HepG2 (cell line): ENCODE data around the gene JPH4. TPM values are rescaled to one million over a fixed set of nuclear protein-coding genes. Genes with fewer than 3 reads are reported as not detected.
"Not testable (repeated sequence)": the region's sequence is repeated elsewhere in the genome, so short reads cannot be mapped to it uniquely, and the experiment has no call there.

Experiments
- ATAC-seq: fragments of 200-7000 bp; cut with Tn5 transposase; 3 replicates; pipeline ENCODE4 v1.9.1; 2020; ENCODE audit warnings: mild to moderate bottlenecking, moderate library complexity
- BruUV-seq: library from RNA; stranded (reverse); fragments of 400-500 nt; replicated peaks from 2 replicates; lab custom pipeline; 2021; lab: Mats Ljungman, UMichigan
- CTCF ChIA-PET: fragments of 300-600 bp; formaldehyde crosslinking; extraction: SDS; loops from one replicate; lab custom pipeline; 2021; ENCODE audit warnings: low total read pairs, inconsistent platforms, low intra/inter-chr PET ratio; lab: Yijun Ruan, JAX
- POLR2A ChIA-PET: fragments of 350-600 bp; sonication (Branson Sonifier 250); formaldehyde crosslinking; loops from one replicate; lab custom pipeline; 2020; ENCODE audit warnings: antibody characterized with exemption, inconsistent platforms; lab: Yijun Ruan, JAX
- DNase-seq: peaks from one replicate; pipeline ENCODE4 v3.0.0-alpha.2; 2015; ENCODE audit warnings: low spot score
- FAIRE-seq: peaks from 3 replicates; lab custom pipeline; 2011; peaks lifted over from hg19 to GRCh38; lab: Jason Lieb, UNC
- H2AFZ ChIP-seq: one replicate; pipeline ENCODE4 v1.6.1; 2011; ENCODE audit warnings: low read length, inconsistent platforms
- H3K27ac ChIP-seq: fragments of 300-600 bp; 3 replicates; pipeline ENCODE4 v1.8.0; 2011; ENCODE audit warnings: mixed run types, mild to moderate bottlenecking, mixed read lengths, low read length, inconsistent platforms; ENCODE audit not compliant: insufficient read depth; ENCODE audit errors: extremely low read length
- H3K27me3 ChIP-seq, 2 experiments: fragments of 200-600 bp in 1 of 2; 2 replicates in 1 of 2; 3 replicates in 1 of 2; pipeline versions ENCODE4 v1.6.0 to v1.8.0; 2011; ENCODE audit warnings: low read length in 2 of 2, mild to moderate bottlenecking in 2 of 2, moderate library complexity in 2 of 2, inconsistent platforms in 1 of 2; ENCODE audit not compliant: insufficient read depth in 2 of 2, control insufficient read depth in 1 of 2
- H3K36me3 ChIP-seq, 2 experiments: fragments of 200-600 bp in 1 of 2; replicated peaks in 1 of 2; 2 replicates in 1 of 2; 3 replicates in 1 of 2; pipeline versions ENCODE4 v1.5.1 to v1.8.0; 2011; ENCODE audit warnings: low read length in 2 of 2, inconsistent platforms in 1 of 2; ENCODE audit not compliant: insufficient read depth in 2 of 2, control insufficient read depth in 1 of 2
- H3K4me1 ChIP-seq: 2 replicates; pipeline ENCODE4 v1.5.1; 2012; ENCODE audit warnings: low read length, inconsistent platforms; ENCODE audit not compliant: insufficient read depth
- H3K4me2 ChIP-seq: 2 replicates; pipeline ENCODE4 v1.6.0; 2011; ENCODE audit warnings: low read depth, low read length, inconsistent platforms
- H3K4me3 ChIP-seq, 3 experiments: fragments of 200-600 bp in 1 of 3; sonication (generic), shearing (Covaris generic) in 1 of 3; replicated peaks in 1 of 3; 2 replicates each; pipeline ENCODE4 v1.5.1; 2011 to 2016; ENCODE audit warnings: low read length in 3 of 3, inconsistent platforms in 2 of 3, low read depth in 2 of 3, mild to moderate bottlenecking in 2 of 3, control low read depth in 1 of 3, mixed read lengths in 1 of 3; ENCODE audit not compliant: insufficient read depth in 1 of 3
- H3K79me2 ChIP-seq: one replicate; pipeline ENCODE4 v1.6.1; 2011; ENCODE audit warnings: low read length, inconsistent platforms; ENCODE audit not compliant: insufficient read depth
- H3K9ac ChIP-seq: 2 replicates; pipeline ENCODE4 v1.6.0; 2011; ENCODE audit warnings: mild to moderate bottlenecking, low read depth, low read length, inconsistent platforms; ENCODE audit not compliant: insufficient read depth
- H3K9me3 ChIP-seq: 2 replicates; pipeline ENCODE4 v1.5.1; 2012; ENCODE audit warnings: mild to moderate bottlenecking, low read length
- H4K20me1 ChIP-seq: 2 replicates; pipeline ENCODE4 v1.6.0; 2011; ENCODE audit warnings: inconsistent platforms, mild to moderate bottlenecking, low read length, moderate library complexity; ENCODE audit not compliant: insufficient read depth
- FOXK2 ChIP-seq: fragments of 450-650 bp; IDR thresholded peaks from 2 replicates; pipeline ENCODE4 v1.6.1; 2016
- GABPB1 ChIP-seq: IDR thresholded peaks from 2 replicates; pipeline ENCODE4 v1.6.1; 2016; ENCODE audit warnings: mild to moderate bottlenecking, missing genetic modification reagents, moderate library complexity, missing compliant biosample characterization
- KLF13 ChIP-seq: sonication (generic); formaldehyde crosslinking; IDR thresholded peaks from 2 replicates; pipeline ENCODE4 v1.4.0; 2020; ENCODE audit warnings: mild to moderate bottlenecking, missing genetic modification reagents
- SKIL ChIP-seq: sonication (generic); formaldehyde crosslinking; IDR thresholded peaks from 2 replicates; pipeline ENCODE4 v1.8.0; 2022; ENCODE audit warnings: missing genetic modification reagents, mild to moderate bottlenecking, moderate library complexity, borderline replicate concordance
- SRY ChIP-seq: sonication (generic); formaldehyde crosslinking; IDR thresholded peaks from 2 replicates; pipeline ENCODE4 v1.8.0; 2022; ENCODE audit warnings: mild to moderate bottlenecking, missing genetic modification reagents
- STAG1 ChIP-seq: sonication (generic); formaldehyde crosslinking; IDR thresholded peaks from 2 replicates; pipeline ENCODE4 v1.4.0; 2020; ENCODE audit warnings: missing genetic modification reagents
- ZKSCAN5 ChIP-seq: sonication (generic); formaldehyde crosslinking; IDR thresholded peaks from 2 replicates; pipeline ENCODE4 v1.5.1; 2020; ENCODE audit warnings: mild to moderate bottlenecking, missing genetic modification reagents
- ZNF274 ChIP-seq: sonication (generic); formaldehyde crosslinking; IDR thresholded peaks from 2 replicates; pipeline ENCODE4 v1.5.1; 2020; ENCODE audit warnings: mild to moderate bottlenecking, missing genetic modification reagents
- ZNF292 ChIP-seq: sonication (generic); formaldehyde crosslinking; IDR thresholded peaks from 2 replicates; pipeline ENCODE4 v1.8.1; 2022; ENCODE audit warnings: mild to moderate bottlenecking, low read depth, missing genetic modification reagents, borderline replicate concordance
- ZNF431 ChIP-seq: sonication (generic); formaldehyde crosslinking; IDR thresholded peaks from 2 replicates; pipeline ENCODE4 v1.9.0; 2022; ENCODE audit warnings: missing genetic modification reagents, low read depth, mild to moderate bottlenecking, borderline replicate concordance
- ZNF512B ChIP-seq: sonication (generic); formaldehyde crosslinking; IDR thresholded peaks from 2 replicates; pipeline ENCODE4 v1.5.1; 2020; ENCODE audit warnings: missing genetic modification reagents, mild to moderate bottlenecking, borderline replicate concordance
- ZNF616 ChIP-seq: sonication (generic); formaldehyde crosslinking; IDR thresholded peaks from 2 replicates; pipeline ENCODE4 v1.5.0; 2020; ENCODE audit warnings: low read depth, mild to moderate bottlenecking, missing genetic modification reagents
- ZNF619 ChIP-seq: sonication (generic); formaldehyde crosslinking; IDR thresholded peaks from 2 replicates; pipeline ENCODE4 v1.4.0; 2020; ENCODE audit warnings: mild to moderate bottlenecking, missing genetic modification reagents
- ZNF713 ChIP-seq: sonication (generic); formaldehyde crosslinking; IDR thresholded peaks from 2 replicates; pipeline ENCODE4 v1.4.0; 2020; ENCODE audit warnings: mild to moderate bottlenecking, missing genetic modification reagents
- ZNF768 ChIP-seq: sonication (generic); formaldehyde crosslinking; IDR thresholded peaks from 2 replicates; pipeline ENCODE4 v1.4.0; 2020; ENCODE audit warnings: missing genetic modification reagents
- ZNF772 ChIP-seq: sonication (generic); formaldehyde crosslinking; IDR thresholded peaks from 2 replicates; pipeline ENCODE4 v1.5.0; 2020; ENCODE audit warnings: mild to moderate bottlenecking, missing genetic modification reagents
- ZNF839 ChIP-seq: sonication (generic); formaldehyde crosslinking; IDR thresholded peaks from 2 replicates; pipeline ENCODE4 v1.4.0; 2020; ENCODE audit warnings: missing genetic modification reagents, mild to moderate bottlenecking, borderline replicate concordance
- WGBS: methylation state at CpG from one replicate; pipeline ENCODE4 v1.1.6; 2017; ENCODE audit warnings: low lambda C conversion rate; 5-methylcytosine and 5-hydroxymethylcytosine counted together
- in situ Hi-C: cut with HindIII; loops from 2 replicates; pipeline ENCODE4 v1.10.0; 2017; ENCODE audit warnings: low pct_unique_long_range_greater_than_20kb; ENCODE audit not compliant: extremely low pct_ligation_motif_present
- intact Hi-C: fragments of 100-400 bp; cut with micrococcal nuclease; formaldehyde crosslinking; loops from one replicate; pipeline ENCODE4 v1.10.0; 2022; ENCODE audit not compliant: unreplicated experiment
- polyA plus RNA-seq, 8 experiments: library from polyadenylated mRNA; depleted of rRNA in 3 of 8; stranded (reverse) in 7 of 8; unstranded in 1 of 8; fragments of >200 nt; fragmentation: Illumina TruSeq in 4 of 8; extraction: Trizol in 4 of 8; gene quantifications; 2 replicates each; pipeline versions ENCODE4 v1.2.1 to v1.2.3, GENCODE V29; 2011 to 2016; ENCODE audit warnings: low read depth in 4 of 8, missing spikeins in 1 of 8, mixed read lengths in 1 of 8; ENCODE audit not compliant: insufficient read depth in 1 of 8
- total RNA-seq, 5 experiments: library from RNA; depleted of rRNA; stranded (reverse); fragments of >200 nt; fragmentation: Illumina TruSeq; extraction: Trizol; gene quantifications; 2 replicates each; pipeline ENCODE4 v1.2.3, GENCODE V29; 2016; ENCODE audit warnings: low read depth in 1 of 5

JPH4 gene
- total and polyA plus RNA-seq, 2 of the 13 experiments (the other 11 are each of a cell fraction or from before 2014, with no cell fraction given), result 0.08 to 0.22 TPM

- H3K4me2 ChIP-seq, H3K79me2 ChIP-seq, H3K4me3 ChIP-seq, CTCF ChIA-PET, ATAC-seq, BruUV-seq, H4K20me1 ChIP-seq, H3K27me3 ChIP-seq, H3K9me3 ChIP-seq, H3K9ac ChIP-seq, H2AFZ ChIP-seq, H3K36me3 ChIP-seq, FAIRE-seq: not testable (repeated sequence)
- DNase-seq, result peak; percentile 12
- intact Hi-C loops, result loop anchor here (10.0 kb wide), 1 partner anchor 850 kb away; no protein-coding TSS in a partner anchor
- H3K4me1 ChIP-seq, result peaks cover 41% of the 10 kb centered on the region
- POLR2A ChIA-PET, result interaction anchor here (1.0 to 8.8 kb wide), 15 partner anchors 13 to 562 kb away, joined by 3 to 924 read pairs (median 8); partner anchors contain the start of genes AP1G2, DHRS2, PSME2 and THTPA
- H3K27ac ChIP-seq, result peak overlapping the region; percentile 73
- in situ Hi-C loops, result loop anchor here (5.0 kb wide), 2 partner anchors 48 to 328 kb away; no protein-coding TSS in a partner anchor
- WGBS, result 86% methylated on average over 23 of the region's 26 CpGs
- TF ChIP-seq SKIL (CRISPR knock-in tag), result 0 out of 2 replicates have a peak, but pooled peaks have one; percentile 24
- 0 out of 2 replicates have a peak, but pooled peaks have one; percentile 33 for TF ChIP-seq SRY
- peak; percentile 85; the same call in 1 of the 2 replicates for TF ChIP-seq ZNF512B
- TF ChIP-seq ZNF431 (CRISPR knock-in tag), result 0 out of 2 replicates have a peak, but pooled peaks have one; percentile 1
- TF ChIP-seq ZNF768 (CRISPR knock-in tag), result peak; percentile 17; the same call in 1 of the 2 replicates
- TF ChIP-seq ZKSCAN5 (CRISPR knock-in tag), result 0 out of 2 replicates have a peak, but pooled peaks have one; percentile 55
- TF ChIP-seq ZNF619 (CRISPR knock-in tag), result peak; percentile 44; the same call in 1 of the 2 replicates
- TF ChIP-seq ZNF616 (CRISPR knock-in tag), result 0 out of 2 replicates have a peak, but pooled peaks have one; percentile 1
- TF ChIP-seq ZNF274 (CRISPR knock-in tag), result peak; percentile 34; the same call in 1 of the 2 replicates
- peak; percentile 8; the same call in 1 of the 2 replicates for TF ChIP-seq GABPB1 (CRISPR knock-in tag)
- TF ChIP-seq FOXK2, result 0 out of 2 replicates have a peak, but pooled peaks have one; percentile 1
- 0 out of 2 replicates have a peak, but pooled peaks have one; percentile 56 for TF ChIP-seq KLF13 (CRISPR knock-in tag)
- TF ChIP-seq ZNF713, result 0 out of 2 replicates have a peak, but pooled peaks have one; percentile 63
- TF ChIP-seq ZNF839 (CRISPR knock-in tag), result 0 out of 2 replicates have a peak, but pooled peaks have one; percentile 63
- 0 out of 2 replicates have a peak, but pooled peaks have one; percentile 21 for TF ChIP-seq ZNF292 (CRISPR knock-in tag)
- TF ChIP-seq ZNF772 (CRISPR knock-in tag), result peak; percentile 13
- peak; percentile 12; the same call in 1 of the 2 replicates for TF ChIP-seq STAG1
These were observed 6.1 kb upstream of the JPH4 start for GRCh38 chr14:23584527-23585203.
